Measurements from ENCODE around the gene OSR1. TPM values are rescaled to one million over a fixed set of nuclear protein-coding genes. Genes with fewer than 3 reads are reported as not detected.

OSR1 gene
- total and polyA plus RNA-seq, 2 donors (not counting 3 experiments of a cell fraction or from before 2014, with no cell fraction given): not detected

GRCh38 chr2:19355931-19356544, 2.4 kb downstream of the OSR1 start:
- H3K4me2 ChIP-seq (ENCODE audit: insufficient read depth, low read length): peak overlapping the region; percentile 27
- H3K4me1 ChIP-seq (ENCODE audit: control insufficient read depth, extremely low read depth, insufficient read depth, low read length): no peaks in the 10 kb centered on the region
- no peaks in the 10 kb centered on the region for H3K9me1 ChIP-seq (replicated peaks; ENCODE audit: control insufficient read depth, extremely low read depth, insufficient read depth, low read length)
- BruUV-seq (replicated peaks): no TSS peak
- no peaks in the 10 kb centered on the region for H4K20me1 ChIP-seq (replicated peaks; ENCODE audit: control insufficient read depth, extremely low read depth, insufficient read depth, low read length)
- no peaks in the 10 kb centered on the region for H3K79me2 ChIP-seq (ENCODE audit: control insufficient read depth, insufficient read depth, low read length)
- no peaks in the 10 kb centered on the region for H3K9me3 ChIP-seq (replicated peaks; ENCODE audit: control insufficient read depth, insufficient read depth, low read length)
- DNase-seq (ENCODE audit: low read depth, low spot score) (no peak), FAIRE-seq (no peak)
- peaks cover 92 to 98% of the 10 kb centered on the region in 2 experiments for H3K27me3 ChIP-seq (ENCODE audit: control insufficient read depth in 2 of 2, insufficient read depth in 2 of 2, low read length in 2 of 2)
- POLR2A ChIA-PET: no interaction called here
- no peak overlapping the region for H3K9ac ChIP-seq (replicated peaks; ENCODE audit: extremely low read depth, insufficient read depth, low read length)
- CTCF ChIA-PET: no interaction called here
- no peak for TF ChIP-seq MYC (IDR thresholded peaks at IDR 0.05; ENCODE audit: low read depth, low read length)
- no peak for TF ChIP-seq EZH2 (IDR thresholded peaks at IDR 0.05; ENCODE audit: borderline replicate concordance, low read depth, low read length, severe bottlenecking)
- TF ChIP-seq POLR2AphosphoS5 (IDR thresholded peaks at IDR 0.05; ENCODE audit: insufficient read depth, low read depth, low read length): no peak
- TF ChIP-seq JUN (IDR thresholded peaks at IDR 0.05; ENCODE audit: borderline replicate concordance, insufficient read depth, insufficient read length, low read depth): no peak
- no peak for TF ChIP-seq CTCF (IDR thresholded peaks at IDR 0.05; ENCODE audit: extremely low read depth in 1 of 2, insufficient read depth in 1 of 2, low read depth in 1 of 2, low read length in 2 of 2)
- TF ChIP-seq GATA2 (IDR thresholded peaks at IDR 0.05; ENCODE audit: insufficient read depth, insufficient read length, low read depth, low read length): peak; percentile 25
- dilution Hi-C loops (cut with MboI; ENCODE audit: extremely low pct_ligation_motif_present, low sequenced_read_pairs) (no loop called here), intact Hi-C loops (cut with micrococcal nuclease) (no loop called here)
- H3K27ac ChIP-seq (ENCODE audit: insufficient read depth, low read depth, low read length): no peak overlapping the region
- no peak overlapping the region for H2AFZ ChIP-seq (ENCODE audit: low read depth, low read length)
- H3K36me3 ChIP-seq (ENCODE audit: control insufficient read depth in 2 of 2, extremely low read depth in 1 of 2, insufficient read depth in 2 of 2, low read length in 2 of 2): no peaks in the 10 kb centered on the region
- no peak overlapping the region for H3K4me3 ChIP-seq (replicated peaks in 1 of 3; ENCODE audit: insufficient read depth in 1 of 3, low read depth in 1 of 3, low read length in 3 of 3)
